Measurements from ENCODE around the gene MTMR4.

Gene MTMR4

DNA sequence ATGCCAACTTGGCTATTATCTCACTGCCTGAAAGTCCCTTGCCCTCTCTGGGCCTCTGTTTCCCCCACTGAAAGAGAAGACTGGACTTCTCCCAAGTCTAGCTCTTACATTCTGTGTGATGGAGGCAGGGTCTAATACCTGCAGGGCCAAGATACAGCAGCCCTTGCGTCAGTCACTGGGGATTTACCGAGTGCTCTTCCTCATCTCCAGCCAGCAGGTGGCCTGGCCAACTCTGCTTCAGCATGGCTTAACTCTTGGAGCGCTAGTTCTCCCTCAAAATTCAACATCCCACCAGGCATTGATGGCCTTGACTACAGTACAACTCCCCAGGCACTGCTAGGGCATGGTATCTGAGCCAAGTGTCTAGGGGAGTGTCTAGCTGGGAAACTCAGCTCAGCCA, 19.9 kb upstream of the MTMR4 start:
- DNase-seq, result no peak
- Histone ChIP-seq H3K27ac (no peak overlapping the region), H3K4me3 (ENCODE audit: low read depth, low read length) (no peak overlapping the region), H3K36me3 (replicated peaks) (no peaks in the 10 kb centered on the region), H3K27me3 (replicated peaks) (peaks cover 4% of the 10 kb centered on the region)
- peak; percentile 22 for TF ChIP-seq CTCF (IDR thresholded peaks at IDR 0.05; ENCODE audit: low read depth, low read length, missing control alignments)
- in situ Hi-C loops (cut with HindIII; ENCODE audit: low pct_ligation_motif_present, low sequenced_read_pairs), result no loop called here

DNA sequence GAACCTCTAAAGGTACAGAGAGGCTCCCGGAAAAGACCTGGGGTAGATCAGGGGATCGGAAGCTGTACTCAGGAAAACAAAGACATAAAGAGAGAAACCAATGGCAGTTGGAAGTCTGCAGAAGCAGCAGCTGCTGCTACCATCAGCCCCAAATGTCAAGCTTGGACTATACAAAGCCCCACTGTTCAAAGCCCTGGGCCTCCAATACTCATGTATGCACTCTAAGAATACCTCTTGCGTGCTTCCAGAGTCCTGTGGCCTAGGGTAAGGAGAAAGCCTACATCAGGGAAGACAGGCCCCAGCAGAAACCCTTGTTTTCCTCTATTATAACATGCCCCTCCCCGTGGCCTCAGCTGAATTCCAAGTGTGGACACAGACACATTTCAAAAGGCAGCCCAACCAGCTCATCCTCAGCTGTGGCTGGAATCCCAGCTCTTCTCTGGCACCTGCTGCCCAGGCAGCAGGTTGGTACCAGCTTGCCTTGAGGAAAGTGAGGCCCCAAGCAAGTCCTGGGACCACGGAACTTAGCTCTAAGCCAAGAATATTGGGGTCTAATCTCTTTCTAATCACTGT, 19.3 kb upstream of the MTMR4 start:
- H3K36me3 ChIP-seq (replicated peaks), result no peaks in the 10 kb centered on the region
- H3K4me3 ChIP-seq (ENCODE audit: low read depth, low read length), result no peak overlapping the region
- no peaks in the 10 kb centered on the region for H3K27me3 ChIP-seq (replicated peaks)
- no peak overlapping the region for H3K27ac ChIP-seq
- no peak for DNase-seq
- in situ Hi-C loops (cut with HindIII; ENCODE audit: low pct_ligation_motif_present, low sequenced_read_pairs), result no loop called here
- no peak for TF ChIP-seq CTCF (IDR thresholded peaks at IDR 0.05; ENCODE audit: low read depth, low read length, missing control alignments)

- TF ChIP-seq CTCF (IDR thresholded peaks at IDR 0.05; ENCODE audit: low read depth, low read length, missing control alignments), result no peak
- Histone ChIP-seq H3K4me3 (ENCODE audit: low read depth, low read length) (no peak overlapping the region), H3K27me3 (replicated peaks) (no peaks in the 10 kb centered on the region), H3K27ac (no peak overlapping the region), H3K36me3 (replicated peaks) (no peaks in the 10 kb centered on the region)
- in situ Hi-C loops (cut with HindIII; ENCODE audit: low pct_ligation_motif_present, low sequenced_read_pairs), result no loop called here
- no peak for DNase-seq
Measured at GRCh38 chr17:58532555-58532951, 18.1 kb upstream of the MTMR4 start.

DNA sequence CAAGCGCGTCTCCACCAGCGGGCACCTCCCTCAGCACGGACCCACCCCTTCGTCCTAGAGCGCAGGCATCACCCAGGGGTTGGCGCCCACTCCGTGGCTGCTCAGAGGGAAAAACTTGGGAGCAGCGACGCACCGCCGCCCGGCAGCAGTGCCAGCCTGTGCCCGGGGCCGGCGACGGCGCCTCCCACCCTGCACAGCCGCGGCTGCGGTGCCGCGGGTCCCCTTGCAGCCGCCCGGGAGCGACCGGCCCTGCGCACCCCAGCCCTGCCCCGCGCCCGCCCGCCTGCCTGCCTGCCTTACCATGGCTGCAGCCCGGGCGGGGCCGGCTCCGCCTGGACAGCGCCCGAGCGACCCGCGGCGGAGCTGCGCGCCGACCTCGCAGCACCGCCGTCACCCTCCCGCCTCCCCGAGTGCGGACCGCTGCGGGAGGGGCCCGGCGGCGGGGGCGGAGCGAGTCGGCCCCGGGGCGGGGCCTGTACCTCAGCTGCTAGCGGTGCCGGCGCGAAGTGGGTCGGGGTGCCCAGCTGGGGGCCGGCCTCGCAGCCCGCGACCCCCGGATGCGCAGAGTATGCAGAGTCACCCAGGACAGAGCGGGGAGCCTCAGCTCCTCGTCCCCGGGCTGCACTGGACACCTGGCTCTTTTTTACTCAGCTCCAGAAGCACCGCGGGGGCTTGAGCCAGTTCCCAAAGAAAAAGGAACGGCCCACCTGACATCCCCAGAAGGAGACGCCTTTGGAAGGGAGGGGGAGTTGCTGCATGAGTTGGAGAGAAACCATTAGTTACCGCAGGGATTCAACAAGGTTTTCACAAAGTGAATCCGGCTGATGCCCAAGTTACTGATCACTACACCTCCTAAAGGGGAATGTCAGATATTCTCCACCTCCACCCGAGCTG, 17.5 kb upstream of the MTMR4 start:
- H3K27ac ChIP-seq, result no peak overlapping the region
- no peak for DNase-seq
- in situ Hi-C loops (cut with HindIII; ENCODE audit: low pct_ligation_motif_present, low sequenced_read_pairs), result no loop called here

DNA sequence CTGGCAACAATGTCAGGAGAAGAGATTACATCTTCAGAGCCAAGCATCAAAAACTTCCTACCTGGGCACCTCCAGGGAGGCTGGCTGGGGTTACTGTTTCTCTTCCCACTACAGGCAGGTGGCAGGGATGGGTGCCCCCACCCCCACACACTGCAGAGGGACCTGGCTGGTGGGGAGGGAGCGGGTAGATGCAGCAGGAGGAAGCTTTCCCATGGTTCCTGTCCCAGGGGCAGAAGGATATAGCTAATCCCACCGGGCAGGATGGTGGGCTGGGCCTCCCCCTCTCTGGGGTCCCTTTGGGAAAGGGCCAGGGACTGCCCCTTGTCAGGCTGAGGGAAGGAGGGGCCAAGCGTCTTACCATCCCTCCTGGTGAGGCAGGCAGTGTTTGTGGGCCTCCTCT, 16.7 kb upstream of the MTMR4 start:
- Histone ChIP-seq H3K4me3 (ENCODE audit: low read depth, low read length) (peak overlapping the region; percentile 46), H3K27me3 (replicated peaks) (no peaks in the 10 kb centered on the region), H3K36me3 (replicated peaks) (no peaks in the 10 kb centered on the region), H3K27ac (no peak overlapping the region)
- TF ChIP-seq CTCF (IDR thresholded peaks at IDR 0.05; ENCODE audit: low read depth, low read length, missing control alignments), result no peak
- in situ Hi-C loops (cut with HindIII; ENCODE audit: low pct_ligation_motif_present, low sequenced_read_pairs), result no loop called here
- no peak for DNase-seq

More for the DNA sequence above, 17.5 kb upstream of the MTMR4 start:
- TF ChIP-seq CTCF (IDR thresholded peaks at IDR 0.05; ENCODE audit: low read depth, low read length, missing control alignments), result no peak
- no peaks in the 10 kb centered on the region for H3K36me3 ChIP-seq (replicated peaks)
- H3K4me3 ChIP-seq (ENCODE audit: low read depth, low read length), result peak overlapping the region; percentile 49
- no peaks in the 10 kb centered on the region for H3K27me3 ChIP-seq (replicated peaks)
